Thyroid gland (tissue), 4 donors: ENCODE results near the gene MDN1.

Source experiments
- CTCF ChIP-seq, 6 experiments: fragments of 200-600 bp in 3 of 6; fragments of 450-650 bp in 3 of 6; sonication (generic) in 3 of 6; IDR thresholded peaks; one replicate each; pipeline ENCODE4 v1.5.1; 2016 to 2019; ENCODE audit warnings: antibody characterized with exemption in 6 of 6, mild to moderate bottlenecking in 2 of 6, inconsistent platforms in 1 of 6, moderate library complexity in 1 of 6
- POLR2A ChIP-seq, 2 donors: fragments of 450-650 bp; IDR thresholded peaks; one replicate each; pipeline ENCODE4 v1.6.1; 2017; ENCODE audit warnings: antibody characterized with exemption in 2 of 2, mild to moderate bottlenecking in 2 of 2, moderate library complexity in 1 of 2

- TF ChIP-seq CTCF (IDR thresholded peaks at IDR 0.05), result no peak
- TF ChIP-seq POLR2A (IDR thresholded peaks at IDR 0.05), result no peak
Observed at GRCh38 chr6:89675949-89676748, 143.4 kb downstream of the MDN1 start.
